Colonic mucosa (tissue), 4 donors: Measurements from ENCODE around the gene RBFOX2. TPM values are rescaled to one million over a fixed set of nuclear protein-coding genes. Genes with fewer than 3 reads are reported as not detected.
"Not testable (repeated sequence)": the region's sequence is repeated elsewhere in the genome, so short reads cannot be mapped to it uniquely, and the experiment has no call there.

Experiments
- DNase-seq: peaks from one replicate; pipeline ENCODE4 v3.0.0-alpha.2; 2020
- H3K27ac ChIP-seq: fragments of 200-600 bp; one replicate; pipeline ENCODE4 v1.8.0; 2021
- H3K27me3 ChIP-seq: fragments of 200-600 bp; one replicate; pipeline ENCODE4 v1.8.0; 2021
- H3K36me3 ChIP-seq: fragments of 200-600 bp; one replicate; pipeline ENCODE4 v1.8.0; 2021
- H3K4me1 ChIP-seq: fragments of 200-600 bp; one replicate; pipeline ENCODE4 v1.8.0; 2021; ENCODE audit warnings: mild to moderate bottlenecking
- H3K4me3 ChIP-seq: fragments of 200-600 bp; one replicate; pipeline ENCODE4 v1.8.0; 2021
- H3K9ac ChIP-seq, 2 donors: one replicate each; pipeline ENCODE4 v1.7.0; 2013; ENCODE audit warnings: control low read depth in 2 of 2, low read depth in 2 of 2, low read length in 2 of 2
- H3K9me3 ChIP-seq: fragments of 200-600 bp; one replicate; pipeline ENCODE4 v1.8.0; 2021
- CTCF ChIP-seq: fragments of 200-600 bp; IDR thresholded peaks from one replicate; pipeline ENCODE4 v1.8.0; 2022; ENCODE audit warnings: antibody characterized with exemption, mild to moderate bottlenecking
- intact Hi-C: fragments of 100-400 bp; cut with DNase I; formaldehyde crosslinking; loops from one replicate; pipeline ENCODE4 v1.14.1; 2022
- total RNA-seq, 2 donors: library from RNA; stranded (reverse); fragmentation: NEBNext Ultra II Directional in 1 of 2; extraction: Animal tissue kit (Norgen Biotek cat#: 25700) in 1 of 2; gene quantifications; one replicate each; pipeline ENCODE4 v1.2.1, GENCODE V29; 2021
- donor health status: healthy.
- donor health status: DM: no; HTN: no; CAD: no.
- donor health status: DM: no; HTN: no; CAD: no.

The RBFOX2 gene
- total RNA-seq, 2 donors from 2014 or later = 44.4 to 60.2 TPM

- no peak for DNase-seq
- Histone ChIP-seq H3K9me3 (no peaks in the 10 kb centered on the region), H3K9ac (no peak overlapping the region), H3K4me3 (no peak overlapping the region), H3K27me3 (no peaks in the 10 kb centered on the region), H3K27ac (no peak overlapping the region), H3K4me1 (no peaks in the 10 kb centered on the region), H3K36me3 (no peaks in the 10 kb centered on the region)
- no peak for TF ChIP-seq CTCF
- intact Hi-C loops = no loop called here
These were observed 289.3 kb downstream of the RBFOX2 start for GRCh38 chr22:35739076-35739930.

- H3K36me3 ChIP-seq, H3K9ac ChIP-seq, H3K4me1 ChIP-seq, intact Hi-C loops, H3K27ac ChIP-seq, H3K9me3 ChIP-seq, H3K4me3 ChIP-seq, DNase-seq, H3K27me3 ChIP-seq: not testable (repeated sequence)
These were observed 290.7 kb downstream of the RBFOX2 start for GRCh38 chr22:35737886-35738285.

GRCh38 chr22:35736701-35737100, 291.9 kb downstream of the RBFOX2 start:
- intact Hi-C loops = no loop called here

GRCh38 chr22:35736166-35736565, 292.5 kb downstream of the RBFOX2 start:
- H3K27me3 ChIP-seq = no peaks in the 10 kb centered on the region
- no peak overlapping the region for H3K9ac ChIP-seq
- no peak overlapping the region for H3K4me3 ChIP-seq
- no peak for DNase-seq
- no peaks in the 10 kb centered on the region for H3K4me1 ChIP-seq
- no peaks in the 10 kb centered on the region for H3K9me3 ChIP-seq
- H3K36me3 ChIP-seq = no peaks in the 10 kb centered on the region
- no peak overlapping the region for H3K27ac ChIP-seq
- intact Hi-C loops = no loop called here
- no peak for TF ChIP-seq CTCF

More at GRCh38 chr22:35736701-35737100, 291.9 kb downstream of the RBFOX2 start:
- Histone ChIP-seq H3K27ac (no peak overlapping the region), H3K4me3 (no peak overlapping the region), H3K9me3 (no peaks in the 10 kb centered on the region), H3K27me3 (no peaks in the 10 kb centered on the region), H3K9ac (no peak overlapping the region), H3K36me3 (no peaks in the 10 kb centered on the region), H3K4me1 (no peaks in the 10 kb centered on the region)
- no peak for DNase-seq
- no peak for TF ChIP-seq CTCF

- no peak for TF ChIP-seq CTCF
- H3K4me3 ChIP-seq = no peak overlapping the region
- no peaks in the 10 kb centered on the region for H3K9me3 ChIP-seq
- intact Hi-C loops = no loop called here
- H3K4me1 ChIP-seq = no peaks in the 10 kb centered on the region
- H3K9ac ChIP-seq = no peak overlapping the region
- no peaks in the 10 kb centered on the region for H3K27me3 ChIP-seq
- no peak for DNase-seq
- H3K27ac ChIP-seq = no peak overlapping the region
- no peaks in the 10 kb centered on the region for H3K36me3 ChIP-seq
These were observed 293.1 kb downstream of the RBFOX2 start for GRCh38 chr22:35735542-35735941.

GRCh38 chr22:35734517-35734827, 294.2 kb downstream of the RBFOX2 start:
- no peak for TF ChIP-seq CTCF
- Histone ChIP-seq H3K27me3 (no peaks in the 10 kb centered on the region), H3K4me1 (no peaks in the 10 kb centered on the region), H3K36me3 (no peaks in the 10 kb centered on the region), H3K4me3 (no peak overlapping the region), H3K9me3 (no peaks in the 10 kb centered on the region), H3K27ac (no peak overlapping the region), H3K9ac (no peak overlapping the region)
- intact Hi-C loops = no loop called here
- DNase-seq = no peak
